Astrocyte of the spinal cord (primary cell): ENCODE measurements around the gene RGS6.

ENCODE experiments used
- DNase-seq: peaks from one replicate; pipeline ENCODE4 v3.0.0; 2011; ENCODE audit warnings: low read depth, low spot score
- H3K4me3 ChIP-seq: 2 replicates; pipeline ENCODE4 v1.5.1; 2011; ENCODE audit warnings: low read depth, mild to moderate bottlenecking, low read length, moderate library complexity
- CTCF ChIP-seq: IDR thresholded peaks from 2 replicates; pipeline ENCODE4 v1.5.1; 2012; ENCODE audit warnings: low read depth, mild to moderate bottlenecking, low read length, inconsistent platforms
- in situ Hi-C: cut with HindIII; loops from 2 replicates; pipeline ENCODE4 v1.10.0; 2017; ENCODE audit warnings: low sequenced_read_pairs

RGS6 gene

GRCh38 chr14:72270147-72270727 is 338.0 kb downstream of the RGS6 start:
- no peak for TF ChIP-seq CTCF
- in situ Hi-C loops = no loop called here
- DNase-seq = no peak
- no peak overlapping the region for H3K4me3 ChIP-seq

DNA sequence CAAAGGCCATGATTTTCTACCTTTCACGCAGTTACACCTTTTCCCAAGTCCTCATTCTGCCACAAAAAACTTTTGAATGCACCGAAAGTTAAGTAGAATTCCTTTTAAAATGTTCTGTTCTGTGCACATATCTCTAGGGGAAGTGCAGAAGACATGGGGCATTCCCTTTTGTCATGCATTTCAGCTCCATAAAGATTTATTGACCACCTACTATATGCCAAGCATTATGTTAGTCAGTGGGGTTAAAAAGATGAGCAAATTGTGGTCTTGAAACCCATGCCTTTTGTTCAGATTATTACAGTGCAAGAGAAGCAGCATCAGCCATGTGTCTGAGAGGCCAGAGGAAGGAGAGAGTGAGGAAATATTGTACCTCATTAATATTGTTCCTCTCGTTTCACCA is 338.5 kb downstream of the RGS6 start:
- no peak for DNase-seq
- no peak overlapping the region for H3K4me3 ChIP-seq
- no peak for TF ChIP-seq CTCF
- in situ Hi-C loops = no loop called here

DNA sequence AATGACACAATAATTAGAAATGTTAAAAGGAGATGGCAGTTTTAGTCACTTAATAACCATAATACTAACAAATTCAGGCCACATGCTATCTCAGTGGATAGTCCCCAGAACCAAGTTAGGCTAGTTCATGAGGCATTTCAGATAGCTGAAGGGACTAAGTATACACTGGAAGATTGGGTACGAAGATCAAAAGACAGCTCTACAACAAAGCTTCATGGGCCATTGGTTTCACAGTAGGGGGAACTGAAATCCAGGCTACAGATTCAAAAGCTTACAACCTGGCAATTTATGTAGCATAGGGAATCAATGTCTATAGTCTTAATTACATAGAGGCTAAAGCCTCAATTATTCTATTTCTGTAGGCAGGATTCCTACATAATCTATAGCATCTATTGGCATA is 343.0 kb downstream of the RGS6 start:
- DNase-seq = no peak
- in situ Hi-C loops = no loop called here
- no peak for TF ChIP-seq CTCF
- no peak overlapping the region for H3K4me3 ChIP-seq

DNA sequence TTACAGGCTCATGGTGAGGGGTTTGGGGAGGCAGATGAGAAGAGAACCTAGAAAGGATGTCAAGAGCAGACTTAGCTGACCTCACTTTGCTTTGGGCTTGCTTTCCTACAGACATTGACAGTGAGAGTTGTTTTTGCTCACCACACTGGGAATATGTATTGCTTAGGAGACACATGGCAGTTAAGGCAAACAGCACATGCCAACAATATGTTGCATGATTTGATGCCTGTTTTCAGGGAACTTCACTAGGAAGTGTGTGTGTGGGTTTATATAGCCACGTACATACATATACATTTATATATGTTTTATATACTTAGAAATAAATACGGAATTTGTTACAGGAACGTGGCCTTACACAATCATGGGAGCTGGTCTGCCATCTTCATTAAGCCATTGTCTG is 346.1 kb downstream of the RGS6 start:
- TF ChIP-seq CTCF = no peak
- DNase-seq = no peak
- no peak overlapping the region for H3K4me3 ChIP-seq
- in situ Hi-C loops = no loop called here

GRCh38 chr14:72284176-72284575 is 351.9 kb downstream of the RGS6 start:
- no peak overlapping the region for H3K4me3 ChIP-seq
- no peak for DNase-seq
- no peak for TF ChIP-seq CTCF
- in situ Hi-C loops = no loop called here

- in situ Hi-C loops = no loop called here
- no peak overlapping the region for H3K4me3 ChIP-seq
- no peak for TF ChIP-seq CTCF
Observed at GRCh38 chr14:72290241-72290640, 358.0 kb downstream of the RGS6 start.

More at GRCh38 chr14:72290241-72290640, 358.0 kb downstream of the RGS6 start:
- no peak for DNase-seq
